GM19025 (cell line): ENCODE results near the gene CD2.
"Not testable (repeated sequence)": the region's sequence is repeated elsewhere in the genome, so short reads cannot be mapped to it uniquely, and the experiment has no call there.

Experiments used
- ATAC-seq: cut with Tn5 transposase; IDR thresholded peaks from one replicate; pipeline ENCODE4 v1.9.1; 2021; ENCODE audit warnings: mild to moderate bottlenecking, low read depth, moderate library complexity; ENCODE audit not compliant: unreplicated experiment

CD2 gene

DNA sequence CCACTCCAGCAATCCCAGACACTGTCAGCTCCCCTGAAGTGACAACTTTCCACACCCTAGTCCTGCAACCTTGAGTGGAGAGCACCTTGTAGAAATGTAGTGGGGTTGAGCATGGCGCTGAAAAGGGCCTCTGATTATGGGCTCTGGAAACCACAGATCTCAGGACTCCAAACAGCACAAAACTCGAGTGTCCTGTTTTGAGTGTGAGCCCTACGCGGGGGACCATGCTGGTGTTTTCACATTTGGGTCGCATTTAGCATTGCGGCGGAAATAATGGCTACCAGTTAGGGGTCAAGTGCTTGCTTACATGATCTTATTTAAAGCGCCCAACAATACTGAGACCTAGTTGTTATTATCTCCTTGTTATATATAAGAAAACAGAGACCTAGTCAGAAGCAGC, 1.9 kb downstream of the CD2 start:
- not testable (repeated sequence) for ATAC-seq

DNA sequence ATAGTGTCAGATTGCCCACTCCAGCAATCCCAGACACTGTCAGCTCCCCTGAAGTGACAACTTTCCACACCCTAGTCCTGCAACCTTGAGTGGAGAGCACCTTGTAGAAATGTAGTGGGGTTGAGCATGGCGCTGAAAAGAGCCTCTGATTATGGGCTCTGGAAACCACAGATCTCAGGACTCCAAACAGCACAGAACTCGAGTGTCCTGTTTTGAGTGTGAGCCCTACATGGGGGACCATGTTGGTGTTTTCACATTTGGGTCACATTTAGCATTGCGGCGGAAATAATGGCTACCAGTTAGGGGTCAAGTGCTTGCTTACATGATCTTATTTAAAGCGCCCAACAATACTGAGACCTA, 4.2 kb downstream of the CD2 start:
- ATAC-seq = not testable (repeated sequence)

DNA sequence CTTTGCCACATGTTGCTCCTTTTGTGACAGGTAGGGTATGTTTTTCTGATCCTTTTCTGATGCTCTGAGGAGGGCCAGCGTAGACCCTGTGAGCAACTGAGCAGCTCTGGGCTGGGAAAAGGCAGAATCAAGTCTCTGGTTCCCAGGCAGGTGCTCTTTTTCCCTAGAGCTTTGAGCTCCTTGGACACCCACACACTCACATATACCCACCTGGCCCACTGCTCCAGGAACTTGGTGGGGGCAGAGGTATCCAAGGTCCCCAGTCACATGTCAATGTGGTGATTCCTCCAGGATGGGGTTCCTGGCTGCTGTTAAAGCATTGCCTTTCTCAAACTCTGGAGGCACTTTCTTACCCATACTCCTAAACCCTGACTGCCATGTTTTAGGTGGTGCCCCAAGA, 5.4 kb downstream of the CD2 start:
- no peak for ATAC-seq

DNA sequence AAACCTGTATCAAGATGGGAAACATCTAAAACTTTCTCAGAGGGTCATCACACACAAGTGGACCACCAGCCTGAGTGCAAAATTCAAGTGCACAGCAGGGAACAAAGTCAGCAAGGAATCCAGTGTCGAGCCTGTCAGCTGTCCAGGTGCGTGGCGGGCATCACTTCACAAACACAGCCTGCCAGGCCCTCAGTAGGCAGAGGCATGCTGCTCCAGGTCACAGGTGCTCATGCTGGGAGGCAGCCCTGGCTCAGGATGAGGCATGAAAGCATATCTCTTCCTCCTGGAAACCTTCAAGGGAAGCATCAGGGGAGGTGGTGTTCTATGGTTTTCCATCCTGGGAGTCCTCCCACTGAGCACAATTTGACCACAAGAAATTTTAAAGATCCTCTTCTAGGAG, 6.3 kb downstream of the CD2 start:
- no peak for ATAC-seq

DNA sequence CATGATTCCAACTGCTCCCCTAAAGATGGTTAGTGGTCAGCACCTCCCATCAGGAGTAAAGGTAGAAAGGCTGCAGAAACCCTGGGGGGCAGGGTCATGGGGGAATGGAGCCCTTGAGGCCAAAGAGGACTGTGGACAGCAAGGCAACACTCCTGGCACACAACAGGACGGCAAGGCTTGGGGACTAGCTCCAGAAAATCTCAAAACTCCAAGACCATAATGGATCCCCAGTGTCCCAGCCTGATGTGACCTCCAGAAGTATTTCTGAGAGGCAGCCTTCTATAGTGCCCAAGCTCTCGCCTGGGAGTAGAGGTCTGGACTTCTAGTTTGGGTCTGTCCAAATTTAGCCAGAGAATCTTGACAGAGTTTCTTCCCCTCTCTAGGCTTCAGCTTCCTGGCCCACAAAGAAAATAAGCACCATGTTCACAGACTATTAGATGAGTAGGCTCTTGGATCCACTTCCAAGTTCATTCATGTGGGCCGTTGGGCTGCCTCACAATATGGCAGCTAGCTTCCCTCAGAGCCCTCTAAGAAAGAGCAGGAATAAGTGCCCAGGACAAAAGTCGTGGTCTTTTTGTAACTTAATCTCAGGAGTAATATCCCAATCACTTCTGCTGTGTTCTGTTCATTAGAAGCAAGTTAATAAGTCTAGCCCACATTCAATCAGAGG, 6.9 kb downstream of the CD2 start:
- ATAC-seq = no peak

DNA sequence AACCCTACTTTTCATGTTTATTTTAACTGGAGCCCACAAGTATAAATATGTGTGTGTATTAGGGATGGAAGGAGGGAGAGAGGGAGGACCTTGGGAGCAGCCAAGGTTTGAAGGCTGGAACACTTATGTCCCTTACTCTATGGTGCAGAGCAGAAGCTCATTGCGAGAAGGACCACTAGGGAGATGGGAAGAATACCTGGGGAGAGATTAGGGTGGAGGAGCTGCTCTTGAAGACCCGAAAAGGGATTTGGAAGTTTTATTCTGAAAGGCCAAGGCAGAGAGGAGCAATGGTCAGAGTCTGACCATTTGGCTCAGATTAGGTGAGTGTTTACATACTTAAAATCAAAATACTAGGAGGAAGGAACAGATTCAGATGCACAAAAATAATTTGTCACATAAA, 8.1 kb downstream of the CD2 start:
- ATAC-seq = no peak

DNA sequence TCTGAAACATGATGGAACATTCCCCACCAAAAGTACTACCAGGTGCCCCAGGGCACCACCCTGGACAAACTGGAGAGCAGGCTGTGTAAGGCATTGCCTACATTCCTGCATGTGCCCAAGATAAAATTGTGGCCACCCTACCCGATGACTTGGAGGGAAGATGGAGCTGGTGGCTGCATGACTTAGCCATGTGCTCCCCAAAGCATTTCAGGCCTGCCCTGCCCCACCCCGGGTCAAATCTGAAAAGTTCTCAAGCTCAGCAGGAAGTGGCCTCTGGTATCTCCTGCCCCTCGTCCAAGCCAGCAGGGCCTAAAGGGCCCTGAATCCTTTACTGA, 8.5 kb downstream of the CD2 start:
- ATAC-seq = no peak

DNA sequence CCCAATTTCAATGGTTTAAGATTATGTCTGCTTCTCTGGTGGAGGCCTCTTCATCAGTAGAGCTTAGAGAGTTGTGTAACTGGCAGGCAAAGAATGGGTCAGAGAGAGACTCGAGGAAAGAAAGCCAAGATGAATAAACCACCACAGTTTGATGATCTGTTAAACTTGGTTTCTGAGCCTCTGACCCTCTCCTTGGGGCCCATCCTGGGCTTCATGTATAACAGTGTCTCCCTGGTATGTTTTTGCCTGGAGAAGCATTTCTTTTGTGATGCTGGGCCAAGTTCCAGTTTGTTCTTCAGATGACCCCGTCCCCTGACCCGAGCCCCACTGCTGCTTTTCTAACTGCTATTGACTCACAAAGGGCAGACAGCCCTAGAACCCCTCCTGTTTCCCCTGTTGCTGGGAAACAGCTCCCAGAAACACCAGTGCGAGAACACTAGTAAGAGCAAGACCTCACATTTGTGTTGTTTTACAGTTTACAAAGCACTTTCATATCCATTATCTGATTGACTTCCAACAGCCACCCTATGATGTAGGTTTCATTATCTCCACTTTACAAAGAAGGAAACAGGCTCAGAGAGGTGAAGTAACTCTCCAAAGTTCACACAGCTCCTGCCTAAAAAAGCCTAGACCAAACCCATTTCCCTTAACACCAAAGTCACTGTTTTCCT, 9.0 kb downstream of the CD2 start:
- no peak for ATAC-seq

DNA sequence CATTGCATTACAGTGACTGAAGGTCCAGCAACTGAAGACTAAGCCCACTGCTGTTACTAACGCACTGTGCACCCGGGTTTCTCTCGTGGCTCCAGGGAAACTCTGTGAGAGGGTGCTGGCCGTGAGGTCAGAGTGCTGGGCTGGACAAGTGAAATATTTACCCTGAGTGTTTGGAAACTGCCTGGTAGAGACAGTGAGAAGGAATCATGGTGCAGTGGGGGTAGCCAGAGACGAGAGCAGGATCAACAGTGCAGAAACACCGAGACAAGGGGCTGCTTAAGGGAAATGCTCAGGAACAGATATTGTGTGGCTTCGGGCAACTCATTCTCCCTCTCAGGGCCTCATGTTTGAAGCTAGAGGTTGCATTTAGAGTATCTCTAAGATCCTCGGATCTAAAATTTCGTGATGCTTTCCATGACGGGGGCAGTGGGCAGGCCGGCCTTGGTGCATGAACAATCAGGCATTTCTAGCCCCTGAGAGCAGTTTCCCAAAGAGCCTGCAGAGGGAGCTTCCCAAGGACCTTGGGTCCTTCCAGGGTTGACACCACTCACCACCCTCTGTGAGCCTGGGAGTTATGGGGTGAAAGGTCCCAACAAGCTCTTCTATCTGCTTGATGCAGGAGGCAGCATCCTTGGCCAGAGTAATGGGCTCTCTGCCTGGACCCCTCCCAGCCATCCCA, 9.7 kb downstream of the CD2 start:
- no peak for ATAC-seq

DNA sequence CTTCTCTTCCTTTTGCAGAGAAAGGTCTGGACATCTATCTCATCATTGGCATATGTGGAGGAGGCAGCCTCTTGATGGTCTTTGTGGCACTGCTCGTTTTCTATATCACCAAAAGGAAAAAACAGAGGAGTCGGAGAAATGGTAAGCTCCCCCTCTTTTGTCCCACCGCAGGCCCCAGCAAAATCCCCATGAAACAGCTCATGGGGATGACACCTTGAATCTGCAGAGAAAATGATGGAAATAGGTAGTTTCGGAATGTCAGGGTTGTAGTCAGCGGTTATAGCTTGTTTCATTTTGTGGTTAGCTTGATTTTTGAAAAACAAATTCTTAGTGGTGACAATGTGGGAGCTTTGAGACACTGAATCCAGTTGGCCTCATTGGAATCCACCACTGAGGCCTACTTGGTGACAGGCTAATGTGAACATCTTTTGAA, 10.3 kb downstream of the CD2 start:
- ATAC-seq = no peak

DNA sequence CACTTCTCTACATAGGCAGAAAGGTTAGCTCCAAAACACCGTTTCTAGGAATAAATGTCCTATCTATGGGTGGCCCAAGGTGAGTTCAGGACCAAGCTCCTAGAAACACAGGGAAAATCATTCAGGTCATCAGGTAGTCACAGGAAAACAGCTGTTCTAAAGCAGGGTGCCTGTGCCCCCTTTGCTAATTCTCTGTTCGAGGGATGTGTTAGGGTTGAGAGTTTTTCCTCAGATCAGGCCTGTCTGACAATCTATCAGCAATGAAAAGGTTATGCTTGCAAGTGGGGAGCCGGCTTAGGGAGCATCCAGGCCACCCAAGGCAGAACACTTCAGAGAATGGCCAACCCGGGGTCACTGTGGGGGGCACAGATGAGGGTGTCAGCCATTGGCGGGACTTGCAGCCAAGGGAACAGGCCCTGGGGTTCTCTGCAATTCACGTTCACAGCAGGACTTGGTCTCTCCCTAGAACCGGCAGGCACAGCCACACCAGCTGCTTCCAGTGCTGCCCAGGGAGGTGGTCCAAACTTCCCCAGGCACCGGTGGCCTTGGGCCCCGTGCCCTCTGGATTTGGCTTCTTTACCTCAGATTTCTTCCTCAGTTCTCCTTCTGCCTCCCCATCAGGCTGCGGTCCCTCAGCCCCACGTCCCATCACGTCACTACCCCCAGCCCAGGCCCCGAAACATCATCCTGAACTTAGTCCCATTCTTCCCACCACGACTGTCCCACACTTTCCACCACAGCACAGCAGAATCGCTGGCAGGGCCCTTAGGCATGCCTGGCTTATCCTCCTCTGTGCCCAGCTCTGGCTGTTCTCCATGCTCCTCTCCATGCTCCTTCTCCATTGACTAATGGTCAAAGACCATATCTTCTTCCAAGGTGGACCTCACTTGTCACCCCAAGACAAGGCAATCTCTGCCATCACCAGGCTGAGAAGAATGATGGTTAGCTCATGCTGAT, 11.0 kb downstream of the CD2 start:
- ATAC-seq = no peak

DNA sequence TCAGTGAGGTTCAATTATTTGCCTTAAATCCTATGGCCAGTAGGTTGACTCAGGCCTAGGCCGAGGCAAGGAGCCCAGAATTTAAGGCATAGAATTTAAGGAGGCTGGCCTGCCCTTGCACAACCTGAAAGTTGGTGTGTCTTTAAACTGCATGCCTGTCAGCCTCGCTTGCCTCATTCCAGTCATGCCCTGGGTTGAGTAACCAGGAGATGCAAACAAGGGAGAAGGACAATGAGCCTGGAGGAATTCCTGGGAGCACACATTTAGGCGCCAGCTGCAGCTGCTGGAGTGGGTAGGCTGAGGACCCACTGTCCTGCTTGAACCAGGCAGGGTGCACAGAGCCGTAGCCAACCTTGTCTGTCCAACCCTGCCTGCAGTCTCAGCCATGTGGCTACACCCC, 11.7 kb downstream of the CD2 start:
- no peak for ATAC-seq

DNA sequence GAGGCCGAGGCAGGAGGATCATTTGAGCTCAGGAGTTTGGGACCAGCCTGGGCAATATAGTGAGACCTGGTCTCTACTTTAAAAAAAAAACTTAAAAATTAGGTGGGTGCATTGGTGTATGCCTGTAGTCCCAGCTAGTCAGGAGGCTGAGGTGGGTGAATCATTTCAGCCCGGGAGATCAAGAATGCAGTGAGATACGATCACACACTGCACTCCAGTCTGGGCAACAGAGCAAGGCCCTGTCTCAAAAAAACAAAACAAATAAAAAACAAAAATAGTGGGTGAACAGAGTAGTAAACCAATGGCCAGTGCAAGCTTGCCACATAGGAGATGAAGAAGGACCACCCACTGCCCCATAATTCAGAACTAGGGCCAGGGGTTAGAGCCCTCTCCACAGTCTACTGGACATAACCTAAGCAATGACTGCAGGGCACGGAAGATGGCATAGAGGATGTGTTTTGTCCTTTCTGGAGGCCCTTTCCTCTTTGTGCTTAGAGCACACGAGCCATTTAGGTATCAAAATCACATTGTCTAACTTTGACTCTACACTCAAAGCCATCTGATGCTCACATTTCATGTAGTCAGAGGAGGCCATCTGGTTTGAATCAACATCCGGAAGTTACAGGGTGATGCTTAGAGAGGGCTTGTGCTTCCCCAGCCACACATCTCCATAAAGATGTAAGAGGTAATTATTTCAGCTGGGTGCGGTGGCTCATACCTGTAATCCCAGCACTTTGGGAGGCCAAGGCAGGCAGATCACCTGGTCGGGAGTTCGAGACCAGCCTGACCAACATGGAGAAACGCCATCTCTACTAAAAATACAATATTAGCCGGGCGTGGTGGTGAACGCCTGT, 12.6 kb downstream of the CD2 start:
- ATAC-seq = no peak

DNA sequence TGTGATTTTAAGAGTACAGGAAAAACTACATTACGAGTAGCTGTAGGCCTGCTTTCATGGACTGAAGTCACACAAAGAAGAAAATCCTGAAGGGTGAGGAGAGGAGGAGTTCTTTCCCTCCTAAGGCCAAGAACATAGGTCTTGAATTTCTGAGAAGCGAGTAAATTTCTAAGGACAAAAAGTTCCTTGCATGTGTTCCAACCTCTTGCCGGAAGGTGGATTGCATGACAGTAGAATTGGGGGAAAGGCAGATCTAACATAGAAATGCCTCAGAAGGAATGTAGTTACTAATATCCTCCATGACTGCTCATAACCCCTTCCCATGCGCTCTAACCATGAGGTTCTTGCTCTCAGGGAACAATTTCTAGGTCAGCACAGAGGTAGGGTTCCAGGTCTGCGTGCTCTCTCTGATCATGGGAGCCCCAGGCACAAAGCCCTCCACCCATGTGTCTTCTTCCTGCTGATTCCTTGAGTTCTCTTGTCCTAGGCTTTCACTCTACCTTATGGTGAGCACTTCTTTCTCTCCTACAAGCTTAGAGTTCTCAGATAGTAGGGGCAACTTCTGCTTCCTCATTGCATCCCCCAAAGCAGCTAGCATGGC, 13.7 kb downstream of the CD2 start:
- no peak for ATAC-seq

DNA sequence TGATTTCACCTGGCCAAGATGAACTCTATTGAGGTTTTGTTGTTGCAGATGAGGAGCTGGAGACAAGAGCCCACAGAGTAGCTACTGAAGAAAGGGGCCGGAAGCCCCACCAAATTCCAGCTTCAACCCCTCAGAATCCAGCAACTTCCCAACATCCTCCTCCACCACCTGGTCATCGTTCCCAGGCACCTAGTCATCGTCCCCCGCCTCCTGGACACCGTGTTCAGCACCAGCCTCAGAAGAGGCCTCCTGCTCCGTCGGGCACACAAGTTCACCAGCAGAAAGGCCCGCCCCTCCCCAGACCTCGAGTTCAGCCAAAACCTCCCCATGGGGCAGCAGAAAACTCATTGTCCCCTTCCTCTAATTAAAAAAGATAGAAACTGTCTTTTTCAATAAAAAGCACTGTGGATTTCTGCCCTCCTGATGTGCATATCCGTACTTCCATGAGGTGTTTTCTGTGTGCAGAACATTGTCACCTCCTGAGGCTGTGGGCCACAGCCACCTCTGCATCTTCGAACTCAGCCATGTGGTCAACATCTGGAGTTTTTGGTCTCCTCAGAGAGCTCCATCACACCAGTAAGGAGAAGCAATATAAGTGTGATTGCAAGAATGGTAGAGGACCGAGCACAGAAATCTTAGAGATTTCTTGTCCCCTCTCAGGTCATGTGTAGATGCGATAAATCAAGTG, 14.3 kb downstream of the CD2 start:
- ATAC-seq = no peak

DNA sequence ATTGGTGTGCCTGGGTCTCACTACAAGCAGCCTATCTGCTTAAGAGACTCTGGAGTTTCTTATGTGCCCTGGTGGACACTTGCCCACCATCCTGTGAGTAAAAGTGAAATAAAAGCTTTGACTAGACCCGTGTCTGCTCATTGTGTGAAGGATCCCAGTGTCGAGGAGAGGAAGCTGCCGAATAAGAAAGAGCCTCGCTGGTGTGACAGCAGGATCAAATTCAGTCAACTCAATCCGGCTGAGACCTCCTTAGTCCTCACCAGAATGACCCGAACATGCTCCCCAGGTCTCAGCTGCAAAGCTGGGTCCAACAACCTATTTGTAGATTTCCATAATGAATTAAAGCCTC, 14.8 kb downstream of the CD2 start:
- ATAC-seq = no peak

DNA sequence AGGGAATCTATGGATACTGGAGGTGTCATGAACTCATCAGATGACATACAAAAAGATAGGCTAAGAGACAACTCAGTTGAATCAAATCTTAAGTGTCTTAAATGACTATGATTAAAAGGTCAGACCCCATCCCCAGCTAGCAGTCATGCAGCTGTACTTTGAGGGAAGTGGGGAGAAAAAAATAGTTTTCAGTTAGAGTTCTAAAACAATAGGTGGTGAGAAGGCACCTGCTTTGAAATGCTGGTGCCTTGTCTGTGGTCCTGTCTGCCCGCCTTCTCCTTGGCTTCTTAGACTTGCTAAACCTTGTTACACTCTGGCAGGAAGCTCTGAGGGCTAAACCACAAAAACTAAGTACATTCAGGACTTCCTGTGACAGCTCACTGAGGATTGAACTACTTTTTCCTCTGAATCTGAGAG, 15.3 kb downstream of the CD2 start:
- ATAC-seq = peak; percentile 60

DNA sequence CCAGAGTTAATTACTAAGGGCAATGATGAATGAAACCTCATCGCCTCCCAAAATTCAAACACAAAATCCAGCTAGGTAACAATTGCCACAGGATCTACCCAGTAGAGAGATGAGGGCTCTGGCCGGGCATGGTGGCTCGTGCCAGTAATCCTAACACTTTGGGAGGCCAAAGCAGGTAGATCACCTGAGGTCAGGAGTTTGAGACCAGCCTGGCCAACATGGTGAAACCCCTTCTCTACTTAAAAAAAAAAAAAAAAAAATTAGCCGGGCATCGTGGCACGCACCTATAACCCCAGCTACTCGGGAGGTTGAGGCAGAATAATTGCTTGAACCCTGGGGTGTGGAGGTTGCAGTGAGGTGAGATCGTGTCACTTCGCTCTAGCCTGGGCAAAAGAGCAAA, 15.8 kb downstream of the CD2 start:
- no peak for ATAC-seq

DNA sequence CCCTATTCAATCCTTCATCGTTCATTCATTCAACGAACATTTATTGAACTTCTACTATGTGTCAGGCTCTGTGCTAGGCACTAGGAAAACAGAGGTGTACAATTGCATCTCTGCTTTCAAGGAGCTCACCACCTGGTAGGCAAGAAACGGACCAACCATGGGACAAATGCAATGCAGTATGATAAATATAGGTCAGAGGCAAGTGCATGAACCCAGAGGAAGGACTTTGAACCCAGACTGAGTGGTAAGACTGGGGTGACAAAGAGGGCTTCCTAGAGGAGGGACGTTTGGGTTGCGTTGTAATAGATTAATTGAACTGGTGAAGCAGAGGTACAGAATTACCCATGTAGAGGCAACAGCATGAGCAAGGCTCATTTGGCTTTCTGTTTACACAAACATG, 16.4 kb downstream of the CD2 start:
- ATAC-seq = no peak
